Mesangial cell (primary cell): Measurements from ENCODE around the gene TEX28. TPM values are rescaled to one million over a fixed set of nuclear protein-coding genes. Genes with fewer than 3 reads are reported as not detected.

ENCODE experiments used
- total RNA-seq: library from RNA; depleted of rRNA; stranded (reverse); fragments of >200 nt; gene quantifications from 2 replicates; pipeline ENCODE4 v1.2.3, GENCODE V29; 2015

The TEX28 gene, protein sequence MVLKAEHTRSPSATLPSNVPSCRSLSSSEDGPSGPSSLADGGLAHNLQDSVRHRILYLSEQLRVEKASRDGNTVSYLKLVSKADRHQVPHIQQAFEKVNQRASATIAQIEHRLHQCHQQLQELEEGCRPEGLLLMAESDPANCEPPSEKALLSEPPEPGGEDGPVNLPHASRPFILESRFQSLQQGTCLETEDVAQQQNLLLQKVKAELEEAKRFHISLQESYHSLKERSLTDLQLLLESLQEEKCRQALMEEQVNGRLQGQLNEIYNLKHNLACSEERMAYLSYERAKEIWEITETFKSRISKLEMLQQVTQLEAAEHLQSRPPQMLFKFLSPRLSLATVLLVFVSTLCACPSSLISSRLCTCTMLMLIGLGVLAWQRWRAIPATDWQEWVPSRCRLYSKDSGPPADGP
- not detected in 2 replicates for total RNA-seq

DNA sequence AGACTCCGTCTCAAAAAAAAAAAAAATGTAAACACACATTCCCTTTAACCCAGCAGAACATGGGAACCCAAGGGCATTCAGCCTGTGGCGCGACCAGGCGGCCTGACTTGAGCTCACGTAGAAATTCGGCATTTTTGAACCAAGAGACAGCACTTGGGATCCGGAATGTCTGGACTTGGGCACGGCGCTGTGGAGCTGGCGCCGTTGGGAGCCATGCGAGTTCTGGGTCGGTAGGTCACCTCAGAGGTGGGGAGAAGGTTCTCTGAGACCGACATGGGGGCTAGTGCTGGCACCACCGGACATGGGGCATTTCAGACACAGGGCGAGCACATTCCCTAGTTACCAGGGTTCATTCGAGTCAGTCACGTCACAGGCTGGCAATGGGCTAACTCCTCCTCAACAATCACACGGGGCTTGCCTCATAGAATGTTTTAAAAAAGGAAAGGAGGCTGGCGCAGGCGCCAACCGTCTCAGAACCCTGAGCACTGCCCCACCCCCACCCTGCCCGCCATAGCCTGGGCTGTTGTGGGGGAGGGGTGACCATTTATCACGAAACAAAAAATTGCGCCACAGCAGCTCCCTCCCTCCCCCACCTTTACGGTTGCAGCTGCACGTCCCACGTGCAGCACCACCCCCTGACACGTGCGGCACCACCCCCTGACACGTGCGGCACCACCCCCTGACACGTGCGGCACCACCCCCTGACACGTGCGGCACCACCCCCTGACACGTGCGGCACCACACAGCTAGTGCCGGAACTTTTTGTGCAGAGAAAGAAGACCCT, at the start of gene TEX28:
TSS of gene TEX28 (minus strand) at position 334 of the 784 bp plus-strand sequence. CDS start 3,007 bp downstream, outside the sequence.

DNA sequence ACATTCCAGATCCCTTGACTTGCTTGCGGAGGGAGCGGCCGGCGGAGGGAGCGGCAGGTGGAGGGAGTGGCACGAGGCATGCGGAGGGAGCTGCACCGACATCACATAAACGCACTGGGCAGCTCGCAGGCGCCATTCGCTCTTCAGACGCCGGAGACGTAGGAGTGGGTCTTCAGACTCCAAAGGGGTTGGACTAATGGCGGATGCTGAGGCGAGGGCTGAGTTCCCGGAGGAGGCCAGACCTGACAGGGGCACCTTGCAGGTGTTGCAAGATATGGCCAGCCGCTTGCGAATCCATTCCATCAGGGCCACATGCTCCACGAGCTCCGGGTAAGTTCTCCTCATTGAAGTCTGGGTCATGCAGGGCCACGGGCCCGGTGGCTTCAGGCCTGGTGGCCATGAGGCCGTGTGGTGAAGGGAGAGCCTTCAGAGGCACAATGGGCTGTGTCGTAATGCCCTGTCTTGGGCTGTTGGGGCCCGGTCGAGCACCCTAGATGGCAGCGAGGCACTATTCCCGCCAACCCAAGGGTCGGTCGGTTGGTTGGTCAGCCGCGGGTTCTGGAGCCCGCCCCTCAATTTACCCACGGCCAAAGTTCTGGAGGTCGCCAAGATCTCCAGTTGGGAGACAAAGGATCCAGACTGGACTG, 863 bp upstream of the TEX28 start, which contains the start of gene TKTL1:
TSS of gene TKTL1 (plus strand) at position 132 of the 647 bp plus-strand sequence. CDS start at position 197, 65 bp downstream.

DNA sequence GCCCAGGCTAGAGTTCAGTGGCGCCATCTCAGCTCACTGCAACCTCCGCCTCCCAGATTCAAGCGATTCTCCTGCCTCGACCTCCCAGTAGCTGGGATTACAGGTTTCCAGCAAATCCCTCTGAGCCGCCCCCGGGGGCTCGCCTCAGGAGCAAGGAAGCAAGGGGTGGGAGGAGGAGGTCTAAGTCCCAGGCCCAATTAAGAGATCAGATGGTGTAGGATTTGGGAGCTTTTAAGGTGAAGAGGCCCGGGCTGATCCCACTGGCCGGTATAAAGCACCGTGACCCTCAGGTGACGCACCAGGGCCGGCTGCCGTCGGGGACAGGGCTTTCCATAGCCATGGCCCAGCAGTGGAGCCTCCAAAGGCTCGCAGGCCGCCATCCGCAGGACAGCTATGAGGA, 37.6 kb downstream of the TEX28 start, which contains the start of gene OPN1MW3:
TSS of gene OPN1MW3 (plus strand) at position 301 of the 400 bp plus-strand sequence. CDS start at position 339, 38 bp downstream.

Other genes starting within 250 kb of the TEX28 start
- gene MECP2, start 197.4 kb downstream of the TEX28 start, total RNA-seq = 16.5 and 16.8 TPM in 2 replicates
- not detected in 2 replicates for gene OPN1LW, start 150.9 kb downstream of the TEX28 start, total RNA-seq
- gene OPN1MW, start 112.5 kb downstream of the TEX28 start, total RNA-seq = not detected in 2 replicates
- not detected in 2 replicates for gene OPN1MW2, start 75.4 kb downstream of the TEX28 start, total RNA-seq
- gene OPN1MW3, start 37.5 kb downstream of the TEX28 start, total RNA-seq = not detected in 2 replicates
- not detected in 2 replicates for gene TKTL1, start 671 bp upstream of the TEX28 start, total RNA-seq
- 2,491 and 2,888 TPM in 2 replicates for gene FLNA, start 79.5 kb upstream of the TEX28 start, total RNA-seq
- gene EMD, start 84.2 kb upstream of the TEX28 start, total RNA-seq = 53.0 and 59.8 TPM in 2 replicates
- 5,163 and 5,241 TPM in 2 replicates for gene RPL10, start 103.3 kb upstream of the TEX28 start, total RNA-seq
- gene DNASE1L1, start 114.1 kb upstream of the TEX28 start, total RNA-seq = 32.3 and 68.7 TPM in 2 replicates
- 23.5 and 31.4 TPM in 2 replicates for gene TAFAZZIN, start 116.4 kb upstream of the TEX28 start, total RNA-seq
- gene ATP6AP1, start 133.6 kb upstream of the TEX28 start, total RNA-seq = 45.0 and 81.4 TPM in 2 replicates
- gene GDI1, start 142.0 kb upstream of the TEX28 start, total RNA-seq = 74.0 and 80.7 TPM in 2 replicates
- 34.7 and 46.1 TPM in 2 replicates for gene FAM50A, start 149.0 kb upstream of the TEX28 start, total RNA-seq
- 19.6 and 26.1 TPM in 2 replicates for gene PLXNA3, start 163.2 kb upstream of the TEX28 start, total RNA-seq
- 18.4 and 23.7 TPM in 2 replicates for gene LAGE3, start 184.2 kb upstream of the TEX28 start, total RNA-seq
- gene UBL4A, start 191.5 kb upstream of the TEX28 start, total RNA-seq = 49.4 and 62.1 TPM in 2 replicates
- 25.7 and 33.6 TPM in 2 replicates for gene SLC10A3, start 195.5 kb upstream of the TEX28 start, total RNA-seq
- gene FAM3A, start 221.1 kb upstream of the TEX28 start, total RNA-seq = 28.8 and 51.0 TPM in 2 replicates